Epithelial cell of proximal tubule (primary cell): Measurements from ENCODE around the gene SLC39A11. TPM values are rescaled to one million over a fixed set of nuclear protein-coding genes. Genes with fewer than 3 reads are reported as not detected.

ENCODE experiments used
- DNase-seq: peaks from one replicate; pipeline ENCODE4 v3.0.0-alpha.2; 2011; ENCODE audit warnings: low read depth
- H3K4me3 ChIP-seq: 2 replicates; pipeline ENCODE4 v1.5.1; 2011; ENCODE audit warnings: low read depth, mild to moderate bottlenecking, low read length
- CTCF ChIP-seq: conservative IDR thresholded peaks from 2 replicates; pipeline ENCODE4 v1.5.1; 2012; ENCODE audit warnings: low read depth, mild to moderate bottlenecking, low read length
- total RNA-seq: library from RNA; depleted of rRNA; stranded (reverse); fragments of >200 nt; gene quantifications from 2 replicates; pipeline ENCODE4 v1.2.3, GENCODE V29; 2015

SLC39A11 gene
- total RNA-seq, 1 donor from 2014 or later, result 12.6 TPM

GRCh38 chr17:72795941-72796340, 296.5 kb downstream of the SLC39A11 start:
- no peak for TF ChIP-seq CTCF
- H3K4me3 ChIP-seq, result no peak overlapping the region
- DNase-seq, result no peak

GRCh38 chr17:72794152-72794551, 298.3 kb downstream of the SLC39A11 start:
- H3K4me3 ChIP-seq, result no peak overlapping the region
- no peak for TF ChIP-seq CTCF
- DNase-seq, result no peak

GRCh38 chr17:72792771-72793170, 299.7 kb downstream of the SLC39A11 start:
- DNase-seq, result no peak
- no peak for TF ChIP-seq CTCF
- H3K4me3 ChIP-seq, result no peak overlapping the region

GRCh38 chr17:72790190-72790589, 302.3 kb downstream of the SLC39A11 start:
- no peak for TF ChIP-seq CTCF
- no peak for DNase-seq

GRCh38 chr17:72789711-72790110, 302.8 kb downstream of the SLC39A11 start:
- no peak for TF ChIP-seq CTCF
- no peak for DNase-seq

More at GRCh38 chr17:72790190-72790589, 302.3 kb downstream of the SLC39A11 start:
- H3K4me3 ChIP-seq, result no peak overlapping the region

GRCh38 chr17:72788950-72789585, 303.4 kb downstream of the SLC39A11 start:
- H3K4me3 ChIP-seq, result no peak overlapping the region
- TF ChIP-seq CTCF, result no peak
- no peak for DNase-seq

More at GRCh38 chr17:72789711-72790110, 302.8 kb downstream of the SLC39A11 start:
- H3K4me3 ChIP-seq, result no peak overlapping the region

- no peak for DNase-seq
- TF ChIP-seq CTCF, result no peak
- no peak overlapping the region for H3K4me3 ChIP-seq
Measured at GRCh38 chr17:72786209-72786608, 306.3 kb downstream of the SLC39A11 start.
